Hepatocyte (in vitro differentiated cells): Measurements from ENCODE around the gene TUBB2B.

Experiments used
- EZH2 ChIP-seq: fragments of 200-600 bp; sonication (generic); IDR thresholded peaks from 2 replicates; pipeline ENCODE4 v1.6.1; 2016; ENCODE audit warnings: antibody characterized with exemption, mild to moderate bottlenecking, borderline replicate concordance
- TF ChIP-seq, protein P1 (sequence below): fragments of 200-600 bp; sonication (generic); IDR thresholded peaks from 2 replicates; pipeline ENCODE4 v1.5.1; 2016; ENCODE audit warnings: antibody characterized with exemption, mild to moderate bottlenecking; ENCODE audit not compliant: poor library complexity

DNA sequence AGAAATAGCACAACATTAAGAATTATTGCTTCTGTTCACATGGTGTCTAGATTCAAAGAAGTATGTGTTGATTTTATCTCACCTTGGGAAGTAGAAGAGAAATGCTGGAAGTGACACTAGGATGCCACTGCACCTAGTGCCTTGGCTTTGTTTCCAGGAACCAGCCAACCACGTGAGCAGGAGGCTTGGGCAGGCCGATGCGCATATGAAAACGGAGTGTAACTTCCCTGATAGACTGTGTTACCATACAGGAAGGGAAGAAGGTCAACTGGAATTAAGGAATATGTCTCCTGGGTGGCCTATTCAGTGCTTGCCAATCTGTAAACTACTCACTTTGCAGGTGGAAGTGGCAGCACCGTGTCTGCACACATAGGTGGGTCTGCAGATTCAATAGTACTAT is 28.1 kb downstream of the TUBB2B start:
- TF ChIP-seq, protein P1, sequence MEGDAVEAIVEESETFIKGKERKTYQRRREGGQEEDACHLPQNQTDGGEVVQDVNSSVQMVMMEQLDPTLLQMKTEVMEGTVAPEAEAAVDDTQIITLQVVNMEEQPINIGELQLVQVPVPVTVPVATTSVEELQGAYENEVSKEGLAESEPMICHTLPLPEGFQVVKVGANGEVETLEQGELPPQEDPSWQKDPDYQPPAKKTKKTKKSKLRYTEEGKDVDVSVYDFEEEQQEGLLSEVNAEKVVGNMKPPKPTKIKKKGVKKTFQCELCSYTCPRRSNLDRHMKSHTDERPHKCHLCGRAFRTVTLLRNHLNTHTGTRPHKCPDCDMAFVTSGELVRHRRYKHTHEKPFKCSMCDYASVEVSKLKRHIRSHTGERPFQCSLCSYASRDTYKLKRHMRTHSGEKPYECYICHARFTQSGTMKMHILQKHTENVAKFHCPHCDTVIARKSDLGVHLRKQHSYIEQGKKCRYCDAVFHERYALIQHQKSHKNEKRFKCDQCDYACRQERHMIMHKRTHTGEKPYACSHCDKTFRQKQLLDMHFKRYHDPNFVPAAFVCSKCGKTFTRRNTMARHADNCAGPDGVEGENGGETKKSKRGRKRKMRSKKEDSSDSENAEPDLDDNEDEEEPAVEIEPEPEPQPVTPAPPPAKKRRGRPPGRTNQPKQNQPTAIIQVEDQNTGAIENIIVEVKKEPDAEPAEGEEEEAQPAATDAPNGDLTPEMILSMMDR, result no peak
- TF ChIP-seq EZH2, result no peak
